Lower leg skin (tissue), 4 donors: ENCODE data around the gene RARA. TPM values are rescaled to one million over a fixed set of nuclear protein-coding genes. Genes with fewer than 3 reads are reported as not detected.

Source experiments
- DNase-seq, 2 donors: peaks; one replicate each; pipeline ENCODE4 v3.0.0-alpha.2; 2019; ENCODE audit warnings: low spot score in 2 of 2
- H3K4me3 ChIP-seq: fragments of 200-600 bp; sonication (generic); 2 replicates; pipeline ENCODE4 v1.5.1; 2017; ENCODE audit warnings: mild to moderate bottlenecking, low read depth; ENCODE audit not compliant: poor library complexity, severe bottlenecking
- POLR2A ChIP-seq, 2 donors: fragments of 450-650 bp; IDR thresholded peaks; one replicate each; pipeline ENCODE4 v1.6.1; 2016 to 2017; ENCODE audit warnings: antibody characterized with exemption in 2 of 2, mild to moderate bottlenecking in 1 of 2, moderate library complexity in 1 of 2
- WGBS, 2 donors: methylation state at CpG; one replicate each; pipeline ENCODE4 v1.1.5; 2018; 5-methylcytosine and 5-hydroxymethylcytosine counted together
- intact Hi-C: fragments of 100-400 bp; cut with DNase I; formaldehyde crosslinking; loops from one replicate; pipeline ENCODE4 v1.15.0; 2023; ENCODE audit warnings: low total_unique reads
- total RNA-seq, 4 donors: library from RNA; depleted of rRNA; stranded (reverse); fragments of >200 nt; gene quantifications; one replicate each; pipeline ENCODE4 v1.1.0, GENCODE V29; 2016
- TF ChIP-seq, protein P1 (sequence below), 3 donors: fragments of 450-650 bp; IDR thresholded peaks; one replicate each; pipeline ENCODE4 v1.5.1; 2016; ENCODE audit warnings: antibody characterized with exemption in 3 of 3, mild to moderate bottlenecking in 3 of 3, moderate library complexity in 2 of 3

Gene RARA
- total RNA-seq, 4 donors from 2014 or later: 18.1 to 38.0 (median 25.2) TPM

GRCh38 chr17:40284085-40284713 is 24.8 kb upstream of the RARA start:
- no peak for DNase-seq
- H3K4me3 ChIP-seq: no peak overlapping the region
- intact Hi-C loops: no loop called here
- 27 to 37% methylated on average over 2 of the region's 2 CpGs for WGBS, 2 donors
- TF ChIP-seq POLR2A (IDR thresholded peaks at IDR 0.05): no peak
- TF ChIP-seq, protein P1, sequence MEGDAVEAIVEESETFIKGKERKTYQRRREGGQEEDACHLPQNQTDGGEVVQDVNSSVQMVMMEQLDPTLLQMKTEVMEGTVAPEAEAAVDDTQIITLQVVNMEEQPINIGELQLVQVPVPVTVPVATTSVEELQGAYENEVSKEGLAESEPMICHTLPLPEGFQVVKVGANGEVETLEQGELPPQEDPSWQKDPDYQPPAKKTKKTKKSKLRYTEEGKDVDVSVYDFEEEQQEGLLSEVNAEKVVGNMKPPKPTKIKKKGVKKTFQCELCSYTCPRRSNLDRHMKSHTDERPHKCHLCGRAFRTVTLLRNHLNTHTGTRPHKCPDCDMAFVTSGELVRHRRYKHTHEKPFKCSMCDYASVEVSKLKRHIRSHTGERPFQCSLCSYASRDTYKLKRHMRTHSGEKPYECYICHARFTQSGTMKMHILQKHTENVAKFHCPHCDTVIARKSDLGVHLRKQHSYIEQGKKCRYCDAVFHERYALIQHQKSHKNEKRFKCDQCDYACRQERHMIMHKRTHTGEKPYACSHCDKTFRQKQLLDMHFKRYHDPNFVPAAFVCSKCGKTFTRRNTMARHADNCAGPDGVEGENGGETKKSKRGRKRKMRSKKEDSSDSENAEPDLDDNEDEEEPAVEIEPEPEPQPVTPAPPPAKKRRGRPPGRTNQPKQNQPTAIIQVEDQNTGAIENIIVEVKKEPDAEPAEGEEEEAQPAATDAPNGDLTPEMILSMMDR (IDR thresholded peaks at IDR 0.05): no peak

- intact Hi-C loops: no loop called here
- DNase-seq: no peak
- WGBS, 2 donors: 95 to 98% methylated on average over 2 of the region's 2 CpGs
- TF ChIP-seq, protein P1 (IDR thresholded peaks at IDR 0.05): no peak
- no peak for TF ChIP-seq POLR2A (IDR thresholded peaks at IDR 0.05)
- H3K4me3 ChIP-seq: no peak overlapping the region
Measured at GRCh38 chr17:40286473-40286872, 22.5 kb upstream of the RARA start.

- no peak overlapping the region for H3K4me3 ChIP-seq
Measured at GRCh38 chr17:40287159-40287493, 21.9 kb upstream of the RARA start.

DNA sequence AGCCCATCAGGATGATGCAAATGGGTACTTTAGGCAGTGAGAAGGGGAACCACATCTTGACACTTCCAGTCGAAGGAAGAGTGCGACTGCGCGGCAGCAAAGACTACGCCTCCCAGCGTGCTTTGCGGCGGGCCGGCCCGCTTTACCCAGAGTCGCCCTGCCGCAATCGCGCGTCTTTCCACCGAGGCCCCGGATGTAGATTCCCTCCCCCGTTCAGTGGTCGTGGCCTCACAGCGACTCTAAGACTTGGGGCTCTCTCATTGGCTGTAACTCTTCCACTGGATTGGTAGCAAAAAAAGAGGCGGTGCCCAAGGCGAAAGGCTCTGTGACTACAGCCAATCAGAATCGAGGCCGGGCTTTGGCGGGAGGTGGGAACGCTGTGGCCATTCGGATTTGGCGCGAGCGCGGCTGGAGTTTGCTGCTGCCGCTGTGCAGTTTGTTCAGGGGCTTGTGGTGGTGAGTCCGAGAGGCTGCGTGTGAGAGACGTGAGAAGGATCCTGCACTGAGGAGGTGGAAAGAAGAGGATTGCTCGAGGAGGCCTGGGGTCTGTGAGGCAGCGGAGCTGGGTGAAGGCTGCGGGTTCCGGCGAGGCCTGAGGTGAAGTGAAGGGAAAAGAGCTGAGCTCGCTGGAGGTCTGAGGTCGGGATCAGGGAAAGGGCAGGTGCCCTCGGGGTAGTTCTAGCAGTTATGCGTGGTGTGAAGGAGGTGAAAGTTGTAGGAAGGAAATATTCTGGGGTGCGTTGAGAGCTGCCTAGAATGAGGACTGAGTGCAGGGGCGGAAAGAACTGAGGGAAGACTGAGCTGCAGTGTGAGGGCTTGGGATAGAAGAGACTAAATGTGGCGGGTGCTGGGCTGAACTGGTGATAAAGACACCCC is 21.2 kb upstream of the RARA start, which contains the start of gene CDC6:
TSS of gene CDC6 (plus strand) at position 386 of the 876 bp plus-strand sequence. CDS start 1,542 bp downstream, outside the sequence.
- H3K4me3 ChIP-seq: peak within 1 kb of the TSS; percentile 39
- peak; percentile 99 to 100 for DNase-seq
- 0 to 1% methylated on average over 28 to 46 of the region's 47 CpGs for WGBS, 2 donors
- TF ChIP-seq POLR2A (IDR thresholded peaks at IDR 0.05): no peak
- TF ChIP-seq, protein P1 (IDR thresholded peaks at IDR 0.05): peak in 1 of 3 donors; percentile 62
- intact Hi-C loops: no loop called here

More at GRCh38 chr17:40287159-40287493, 21.9 kb upstream of the RARA start:
- intact Hi-C loops: no loop called here
- DNase-seq: no peak
- 49 to 51% methylated on average over 4 of the region's 4 CpGs for WGBS, 2 donors
- TF ChIP-seq, protein P1 (IDR thresholded peaks at IDR 0.05): no peak
- no peak for TF ChIP-seq POLR2A (IDR thresholded peaks at IDR 0.05)

- intact Hi-C loops: loop anchor here (5.0 to 10.0 kb wide), 2 partner anchors 93 to 266 kb away; no protein-coding TSS in a partner anchor
- TF ChIP-seq POLR2A (IDR thresholded peaks at IDR 0.05): no peak
- TF ChIP-seq, protein P1 (IDR thresholded peaks at IDR 0.05): no peak
- 49% methylated on average over 4 of the region's 4 CpGs for WGBS, 2 donors
- no peak overlapping the region for H3K4me3 ChIP-seq
- DNase-seq: peak in 1 of 2 donors; percentile 68
Measured at GRCh38 chr17:40290629-40291280, 18.2 kb upstream of the RARA start.
